ENCODE measurements around the gene ZKSCAN7.
"Not testable (repeated sequence)": the region's sequence is repeated elsewhere in the genome, so short reads cannot be mapped to it uniquely, and the experiment has no call there.

The ZKSCAN7 gene

GRCh38 chr3:44554626-44555592 is at the start of gene ZKSCAN7:
TSS of gene ZKSCAN7 (plus strand) at chr3:44555193. CDS start at chr3:44557048, 1,855 bp downstream.
- peak; percentile 18 to 48 (median 29) for DNase-seq (ENCODE audit: low read depth in 4 of 4, low spot score in 1 of 4)

GRCh38 chr3:44506556-44506955 is 48.4 kb upstream of the ZKSCAN7 start:
- DNase-seq (ENCODE audit: low read depth in 4 of 4, low spot score in 1 of 4), result no peak

GRCh38 chr3:44506961-44507360 is 48.0 kb upstream of the ZKSCAN7 start:
- DNase-seq (ENCODE audit: low read depth in 4 of 4, low spot score in 1 of 4), result no peak

GRCh38 chr3:44509393-44509921 is 45.5 kb upstream of the ZKSCAN7 start:
- DNase-seq (ENCODE audit: low read depth in 4 of 4, low spot score in 1 of 4), result no peak

DNA sequence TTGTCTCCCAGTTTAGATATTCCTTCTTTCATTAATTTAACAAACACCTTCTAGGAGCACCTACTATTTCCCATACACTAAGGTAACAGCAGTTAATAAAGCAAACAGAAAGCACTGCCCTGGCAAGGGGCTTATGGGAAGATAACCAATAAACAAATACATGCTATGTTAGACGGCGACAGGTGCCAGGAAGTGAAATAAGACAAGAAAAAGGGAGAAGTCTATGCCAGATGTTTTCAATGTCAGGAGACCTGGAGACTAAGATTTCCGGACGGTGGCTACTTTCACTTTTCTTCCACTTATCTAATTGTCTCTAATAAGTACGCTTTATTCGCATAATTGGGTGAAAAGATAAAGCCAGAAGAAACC is 45.0 kb upstream of the ZKSCAN7 start:
- no peak for DNase-seq (ENCODE audit: low read depth in 4 of 4, low spot score in 1 of 4)

DNA sequence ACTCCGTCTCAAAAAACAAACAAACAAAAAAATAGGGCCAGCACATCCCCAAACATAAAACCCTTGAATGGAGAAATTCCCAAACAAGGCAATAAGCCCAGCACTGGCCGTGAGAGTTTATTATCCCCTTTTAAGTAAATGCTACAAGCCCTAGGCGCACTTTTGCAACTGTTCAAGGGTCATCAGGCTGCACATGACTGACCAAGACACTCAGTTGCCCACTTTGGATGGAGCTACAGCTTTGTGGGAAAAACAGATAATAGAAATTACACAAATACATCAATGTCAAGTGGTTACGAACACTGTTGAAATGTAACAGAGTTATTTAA is 43.8 kb upstream of the ZKSCAN7 start:
- DNase-seq (ENCODE audit: low read depth in 4 of 4, low spot score in 1 of 4), result no peak

DNA sequence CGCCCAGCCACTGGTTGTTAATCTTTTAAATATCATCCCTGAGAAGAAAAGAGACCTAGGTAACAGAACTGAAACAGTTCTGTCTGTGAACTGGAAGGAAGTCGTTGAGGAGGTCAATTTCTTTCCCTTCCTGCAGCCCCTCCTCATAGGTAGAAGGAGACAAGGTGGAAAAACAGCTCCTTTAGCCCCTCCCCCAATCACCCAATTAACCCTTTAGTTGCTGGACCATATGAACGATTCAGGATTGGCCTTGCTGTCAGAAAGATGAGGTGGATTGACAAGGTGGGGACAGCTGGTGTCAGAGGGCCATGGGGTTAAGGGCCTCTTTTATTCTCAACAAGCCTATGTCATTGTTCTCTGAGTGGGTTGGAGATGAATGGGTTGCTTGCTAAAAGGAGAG is 41.5 kb upstream of the ZKSCAN7 start:
- no peak for DNase-seq (ENCODE audit: low read depth in 4 of 4, low spot score in 1 of 4)

DNA sequence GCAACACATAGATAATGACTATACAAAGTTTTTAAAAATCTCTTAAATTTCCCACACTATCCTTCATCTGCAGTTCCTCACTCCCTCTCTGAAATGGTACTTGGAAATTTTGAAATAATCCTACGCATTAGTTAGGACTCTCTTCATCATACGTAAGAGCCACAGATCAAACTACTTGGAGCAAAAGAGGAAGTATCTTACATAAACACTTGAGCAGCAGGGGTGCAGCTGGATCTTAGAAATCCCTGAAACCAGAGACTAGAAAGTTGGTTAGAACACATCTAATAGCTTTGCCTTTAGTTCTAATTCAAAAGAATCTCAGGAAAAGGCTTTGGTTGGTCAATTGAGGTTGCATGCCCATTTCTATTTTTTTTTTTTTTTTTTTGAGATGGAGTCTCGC is 38.8 kb upstream of the ZKSCAN7 start:
- DNase-seq (ENCODE audit: low read depth in 4 of 4, low spot score in 1 of 4), result no peak

- no peak for DNase-seq (ENCODE audit: low read depth in 4 of 4, low spot score in 1 of 4)
Observed at GRCh38 chr3:44518782-44519156, 36.2 kb upstream of the ZKSCAN7 start.

- no peak for DNase-seq (ENCODE audit: low read depth in 4 of 4, low spot score in 1 of 4)
Observed at GRCh38 chr3:44521721-44522120, 33.3 kb upstream of the ZKSCAN7 start.

- no peak for DNase-seq (ENCODE audit: low read depth in 4 of 4, low spot score in 1 of 4)
Observed at GRCh38 chr3:44522494-44522933, 32.5 kb upstream of the ZKSCAN7 start.

DNA sequence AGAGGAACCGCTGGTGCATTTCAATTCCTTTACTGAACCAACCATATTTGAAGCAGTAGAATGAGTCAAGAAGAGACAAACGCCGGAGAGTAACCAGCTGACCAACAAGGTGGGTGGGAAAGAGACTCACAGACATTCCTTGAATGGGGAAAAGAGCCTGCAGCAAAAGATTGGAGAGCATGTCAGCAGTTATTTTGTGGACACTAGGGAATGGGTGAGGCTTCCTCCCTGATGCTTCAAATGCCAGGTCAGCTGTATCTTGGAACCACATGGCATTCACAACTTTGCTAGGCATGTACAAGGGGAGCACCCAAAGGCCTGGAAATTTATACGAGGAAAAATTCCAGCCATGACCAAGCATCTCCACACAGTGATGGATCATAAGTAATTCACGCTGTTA is 29.9 kb upstream of the ZKSCAN7 start:
- DNase-seq (ENCODE audit: low read depth in 4 of 4, low spot score in 1 of 4), result no peak

DNA sequence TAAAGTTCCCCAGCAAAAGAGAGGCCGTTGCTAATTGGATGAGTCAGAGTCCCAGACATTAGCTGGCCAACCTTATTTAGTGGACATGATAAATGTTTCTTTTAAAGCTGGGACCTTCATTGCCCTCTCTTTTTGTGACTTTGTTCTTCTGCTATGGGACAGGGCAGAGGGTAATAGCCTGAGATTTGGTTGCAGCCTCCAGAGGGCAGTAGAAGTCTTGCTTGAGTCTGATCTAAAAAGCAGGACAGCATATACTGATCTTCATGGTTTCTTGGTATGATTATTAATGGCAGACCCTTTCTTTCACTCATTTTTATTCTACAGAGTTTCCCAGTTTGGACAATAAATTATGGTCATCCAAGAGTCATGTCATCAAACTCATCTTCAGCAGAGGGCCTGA is 25.1 kb upstream of the ZKSCAN7 start:
- no peak for DNase-seq (ENCODE audit: low read depth in 4 of 4, low spot score in 1 of 4)

DNA sequence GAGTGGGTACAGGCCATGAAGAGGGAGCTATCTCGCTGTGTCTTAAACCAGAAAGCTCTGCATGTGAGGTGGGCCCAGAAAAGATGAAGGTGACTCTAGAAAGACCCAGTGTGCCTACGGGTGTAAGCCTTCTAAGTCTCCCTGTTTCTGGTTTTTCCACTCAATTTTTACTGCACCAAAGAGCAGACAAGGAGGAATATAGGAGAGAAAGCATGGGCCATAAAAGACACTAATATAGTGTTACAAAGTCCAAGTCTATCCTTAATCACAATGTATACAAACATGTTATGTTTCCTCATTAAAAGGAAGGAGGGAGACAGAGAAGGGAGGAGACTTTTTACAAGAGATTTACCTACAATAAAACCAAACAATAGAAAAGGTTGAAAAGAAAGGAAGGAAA is 24.1 kb upstream of the ZKSCAN7 start:
- no peak for DNase-seq (ENCODE audit: low read depth in 4 of 4, low spot score in 1 of 4)

DNA sequence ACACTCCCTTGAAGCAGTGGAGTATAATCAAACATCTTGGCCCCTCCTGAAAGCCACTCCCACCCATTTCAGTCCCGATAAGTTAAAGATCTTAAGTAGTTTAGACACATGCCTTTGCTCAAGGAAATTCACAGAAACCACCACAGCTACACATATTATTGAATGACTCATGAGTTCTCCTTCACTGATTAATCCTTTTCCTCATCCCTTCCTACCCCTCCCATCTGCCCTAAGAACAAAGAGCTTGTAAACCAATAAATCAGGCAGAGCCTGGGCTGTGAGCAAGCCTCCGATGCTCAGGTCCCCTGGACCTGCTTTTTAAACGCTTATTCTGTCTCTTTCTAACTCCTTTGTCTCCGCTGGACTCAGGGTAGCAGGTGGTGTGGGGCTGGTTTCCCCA is 20.3 kb upstream of the ZKSCAN7 start:
- not testable (repeated sequence) for DNase-seq (ENCODE audit: low read depth in 4 of 4, low spot score in 1 of 4)

DNA sequence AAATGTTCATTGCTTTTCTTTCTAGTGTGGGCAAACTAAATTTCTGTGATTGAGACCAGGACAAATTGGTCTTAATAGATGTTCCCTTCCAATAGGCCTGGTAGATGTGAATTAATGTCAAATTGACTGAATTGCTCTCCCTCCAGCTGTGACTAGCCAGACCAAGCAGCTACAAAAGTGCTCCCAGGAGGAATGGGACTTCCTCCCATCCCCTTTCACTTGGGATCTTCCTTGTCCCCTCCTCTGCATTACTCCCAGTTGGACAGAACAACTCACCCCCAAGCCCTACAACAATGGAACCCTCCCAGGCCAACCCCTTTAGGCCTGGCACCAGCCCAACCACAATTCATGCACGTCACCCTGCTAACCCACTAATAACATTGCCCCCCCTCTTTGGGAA is 19.6 kb upstream of the ZKSCAN7 start:
- no peak for DNase-seq (ENCODE audit: low read depth in 4 of 4, low spot score in 1 of 4)

DNA sequence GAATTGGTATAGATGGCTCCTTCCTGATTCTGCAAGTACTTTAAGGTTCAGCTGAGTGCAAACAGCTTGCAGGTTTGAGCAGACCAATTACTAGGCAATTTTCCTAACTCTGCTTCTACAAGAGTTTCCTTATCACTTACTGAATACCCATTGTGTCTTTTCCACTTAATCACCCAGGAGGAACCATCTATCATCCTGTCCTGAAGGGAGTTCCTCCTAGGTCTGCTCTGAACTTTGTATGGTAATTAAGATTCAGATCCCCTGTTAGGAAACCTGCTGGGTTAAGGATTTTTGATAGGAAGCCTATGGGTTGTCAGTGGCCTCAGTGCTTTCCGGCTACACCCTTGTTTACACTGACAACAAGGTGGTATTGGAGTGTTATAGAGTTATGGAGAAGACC is 10.2 kb upstream of the ZKSCAN7 start:
- not testable (repeated sequence) for DNase-seq (ENCODE audit: low read depth in 4 of 4, low spot score in 1 of 4)

DNA sequence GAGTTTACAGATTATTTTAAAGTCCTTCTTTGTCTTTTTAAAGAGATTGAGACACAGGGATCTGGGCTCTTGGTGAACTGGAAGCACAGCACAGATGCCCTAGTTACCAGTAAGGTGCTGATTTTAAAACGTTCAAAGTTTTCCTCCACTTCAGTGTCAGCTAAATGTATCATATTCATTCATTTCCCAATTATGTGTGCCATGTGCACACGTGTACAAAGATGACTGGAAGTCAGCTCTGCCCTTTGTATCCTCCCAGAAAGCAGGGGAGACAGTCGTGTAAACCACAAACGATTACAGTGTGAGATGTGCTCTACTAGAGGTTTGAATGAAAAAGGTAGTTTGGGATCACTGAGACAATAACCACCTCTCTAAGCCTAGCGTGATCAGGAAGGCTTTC is 730 bp downstream of the ZKSCAN7 start:
- no peak for DNase-seq (ENCODE audit: low read depth in 4 of 4, low spot score in 1 of 4)

GRCh38 chr3:44557074-44557473 is 2.1 kb downstream of the ZKSCAN7 start:
- no peak for DNase-seq (ENCODE audit: low read depth in 4 of 4, low spot score in 1 of 4)

DNA sequence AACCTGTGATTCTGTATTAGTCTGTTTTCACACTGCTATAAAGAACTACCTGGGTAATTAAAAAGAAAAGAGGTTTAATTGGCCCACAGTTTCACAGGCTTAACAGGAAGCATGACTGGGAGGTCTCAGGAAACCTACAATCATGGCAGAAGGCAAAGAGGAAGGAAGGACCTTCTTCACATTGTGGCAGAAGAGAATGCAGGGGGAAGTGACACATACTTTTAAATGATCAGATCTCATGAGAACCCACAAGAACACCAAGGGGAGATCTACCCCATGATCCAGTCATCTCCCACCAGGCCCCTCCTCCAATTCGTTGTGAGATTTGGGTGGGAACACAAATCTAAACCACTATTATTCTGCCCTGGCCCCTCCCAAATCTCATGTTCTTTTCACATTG is 6.1 kb downstream of the ZKSCAN7 start:
- DNase-seq (ENCODE audit: low read depth in 4 of 4, low spot score in 1 of 4), result no peak

DNA sequence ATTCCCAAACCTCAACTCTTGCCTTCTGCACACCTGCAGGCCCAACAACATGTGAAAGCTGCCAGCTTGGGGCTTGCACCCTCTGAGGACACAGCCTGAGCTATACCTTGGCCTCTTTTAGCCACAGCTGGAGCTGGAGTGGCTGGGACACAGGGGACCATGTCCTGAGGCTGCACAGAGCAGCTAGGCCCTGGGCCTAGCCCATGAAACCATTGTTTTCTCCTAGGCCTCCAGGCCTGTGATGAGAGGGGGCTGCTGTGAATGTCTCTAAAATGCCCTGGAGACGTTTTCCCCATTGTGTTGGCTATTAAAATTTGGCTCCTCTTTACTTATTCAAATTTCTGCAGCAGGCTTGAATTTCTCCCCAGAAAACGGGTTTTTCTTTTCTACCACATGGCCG is 7.2 kb downstream of the ZKSCAN7 start:
- no peak for DNase-seq (ENCODE audit: low read depth in 4 of 4, low spot score in 1 of 4)

- no peak for DNase-seq (ENCODE audit: low read depth in 4 of 4, low spot score in 1 of 4)
Observed at GRCh38 chr3:44568561-44568960, 13.6 kb downstream of the ZKSCAN7 start.

- no peak for DNase-seq (ENCODE audit: low read depth in 4 of 4, low spot score in 1 of 4)
Observed at GRCh38 chr3:44571024-44571423, 16.0 kb downstream of the ZKSCAN7 start.

Measured in stimulated activated CD4-positive, alpha-beta T cell treated with anti-CD3 and anti-CD28 coated beads, Interleukin-1b, Interleukin-23, amount 100 ng/mL, for 24 hours (primary cell).